Measurements from ENCODE around the gene WDFY2.

Gene WDFY2

GRCh38 chr13:51547425-51548176, 36.7 kb upstream of the WDFY2 start:
- Histone ChIP-seq H3K9me2 (replicated peaks; ENCODE audit: insufficient read depth, low read length) (no peaks in the 10 kb centered on the region), H3K9ac (ENCODE audit: low read length) (no peak overlapping the region), H3K4me2 (ENCODE audit: low read depth, low read length, poor library complexity, severe bottlenecking) (no peak overlapping the region), H3K9me3 (ENCODE audit: insufficient read depth, low read length) (no peaks in the 10 kb centered on the region), H3K27ac (ENCODE audit: low read depth, low read length) (no peak overlapping the region), H3K27me3 (ENCODE audit: low read length) (no peaks in the 10 kb centered on the region), H4K20me1 (ENCODE audit: low read depth, low read length) (no peaks in the 10 kb centered on the region), H3K36me3 (ENCODE audit: low read length) (no peaks in the 10 kb centered on the region), H2AFZ (ENCODE audit: low read depth, low read length, severe bottlenecking) (no peak overlapping the region), H3F3A (ENCODE audit: insufficient read depth) (no peaks in the 10 kb centered on the region), H3K4me3 (ENCODE audit: insufficient read depth, low read length, poor library complexity, severe bottlenecking) (no peak overlapping the region), H3K79me2 (ENCODE audit: insufficient read depth, low read length) (no peaks in the 10 kb centered on the region)
- TF ChIP-seq CTCF (IDR thresholded peaks at IDR 0.05; ENCODE audit: insufficient read depth, low read length, poor library complexity, severe bottlenecking) = no peak
- no peak for TF ChIP-seq EZH2phosphoT487 (conservative IDR thresholded peaks at IDR 0.05; ENCODE audit: low read length)

DNA sequence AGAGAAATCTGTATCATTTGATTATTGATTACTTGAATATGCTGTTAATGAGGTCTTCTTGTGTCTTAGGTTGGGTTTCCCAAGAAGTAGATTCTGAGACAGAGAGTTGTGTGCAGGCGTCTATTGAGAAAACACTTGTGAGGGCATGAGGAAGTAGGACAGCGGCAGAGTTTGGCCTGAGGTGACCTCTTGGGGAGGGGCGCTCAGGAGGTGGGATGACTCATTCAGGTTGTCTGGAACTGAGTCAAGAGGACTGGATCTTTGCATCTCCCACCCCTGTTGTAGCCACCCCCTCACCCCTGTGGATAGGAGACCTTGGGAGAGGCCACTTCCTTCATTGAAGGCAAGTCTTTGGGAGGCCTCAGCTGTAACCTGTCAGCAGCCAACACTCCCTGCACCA, 35.2 kb upstream of the WDFY2 start:
- H3K27ac ChIP-seq (ENCODE audit: low read depth, low read length) = no peak overlapping the region
- no peaks in the 10 kb centered on the region for H4K20me1 ChIP-seq (ENCODE audit: low read depth, low read length)
- H3K9me2 ChIP-seq (replicated peaks; ENCODE audit: insufficient read depth, low read length) = no peaks in the 10 kb centered on the region
- no peaks in the 10 kb centered on the region for H3K9me3 ChIP-seq (ENCODE audit: insufficient read depth, low read length)
- no peak overlapping the region for H3K4me3 ChIP-seq (ENCODE audit: insufficient read depth, low read length, poor library complexity, severe bottlenecking)
- no peak overlapping the region for H3K9ac ChIP-seq (ENCODE audit: low read length)
- H3K27me3 ChIP-seq (ENCODE audit: low read length) = no peaks in the 10 kb centered on the region
- no peaks in the 10 kb centered on the region for H3F3A ChIP-seq (ENCODE audit: insufficient read depth)
- no peaks in the 10 kb centered on the region for H3K79me2 ChIP-seq (ENCODE audit: insufficient read depth, low read length)
- H3K36me3 ChIP-seq (ENCODE audit: low read length) = no peaks in the 10 kb centered on the region
- no peak overlapping the region for H2AFZ ChIP-seq (ENCODE audit: low read depth, low read length, severe bottlenecking)
- no peak for TF ChIP-seq CTCF (IDR thresholded peaks at IDR 0.05; ENCODE audit: insufficient read depth, low read length, poor library complexity, severe bottlenecking)
- TF ChIP-seq EZH2phosphoT487 (conservative IDR thresholded peaks at IDR 0.05; ENCODE audit: low read length) = no peak
- no peak overlapping the region for H3K4me2 ChIP-seq (ENCODE audit: low read depth, low read length, poor library complexity, severe bottlenecking)

DNA sequence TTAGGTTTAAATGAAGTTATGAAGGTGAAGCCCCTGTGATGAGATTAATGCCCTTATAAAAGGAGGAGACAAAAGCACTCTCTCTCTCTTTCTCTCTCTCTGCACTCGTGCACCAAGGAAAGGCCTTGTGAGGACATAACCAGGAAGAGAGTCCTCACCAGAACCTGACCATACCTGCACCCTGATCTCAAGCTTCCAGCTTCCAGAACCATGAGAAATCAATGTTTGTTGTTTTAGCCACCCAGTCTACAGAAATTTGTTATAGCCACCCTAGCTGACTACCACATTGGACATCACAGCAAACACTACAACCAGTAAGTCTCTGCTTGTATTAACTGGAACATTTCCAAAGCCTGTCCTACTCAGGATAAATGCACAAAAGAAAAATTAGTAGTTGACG, 34.7 kb upstream of the WDFY2 start:
- Histone ChIP-seq H3K9me3 (ENCODE audit: insufficient read depth, low read length) (no peaks in the 10 kb centered on the region), H3F3A (ENCODE audit: insufficient read depth) (no peaks in the 10 kb centered on the region), H3K27ac (ENCODE audit: low read depth, low read length) (no peak overlapping the region), H3K27me3 (ENCODE audit: low read length) (no peaks in the 10 kb centered on the region), H4K20me1 (ENCODE audit: low read depth, low read length) (no peaks in the 10 kb centered on the region), H3K9ac (ENCODE audit: low read length) (no peak overlapping the region), H3K4me3 (ENCODE audit: insufficient read depth, low read length, poor library complexity, severe bottlenecking) (no peak overlapping the region), H2AFZ (ENCODE audit: low read depth, low read length, severe bottlenecking) (no peak overlapping the region), H3K4me2 (ENCODE audit: low read depth, low read length, poor library complexity, severe bottlenecking) (no peak overlapping the region), H3K79me2 (ENCODE audit: insufficient read depth, low read length) (no peaks in the 10 kb centered on the region), H3K36me3 (ENCODE audit: low read length) (no peaks in the 10 kb centered on the region), H3K9me2 (replicated peaks; ENCODE audit: insufficient read depth, low read length) (no peaks in the 10 kb centered on the region)
- TF ChIP-seq EZH2phosphoT487 (conservative IDR thresholded peaks at IDR 0.05; ENCODE audit: low read length) = no peak
- TF ChIP-seq CTCF (IDR thresholded peaks at IDR 0.05; ENCODE audit: insufficient read depth, low read length, poor library complexity, severe bottlenecking) = no peak
